Measurements from ENCODE around the gene PTGIR. TPM values are rescaled to one million over a fixed set of nuclear protein-coding genes. Genes with fewer than 3 reads are reported as not detected.

PTGIR gene
- total and polyA plus RNA-seq, 2 of the 4 experiments (the other 2 are of a cell fraction): 0.54 to 5.3 TPM

DNA sequence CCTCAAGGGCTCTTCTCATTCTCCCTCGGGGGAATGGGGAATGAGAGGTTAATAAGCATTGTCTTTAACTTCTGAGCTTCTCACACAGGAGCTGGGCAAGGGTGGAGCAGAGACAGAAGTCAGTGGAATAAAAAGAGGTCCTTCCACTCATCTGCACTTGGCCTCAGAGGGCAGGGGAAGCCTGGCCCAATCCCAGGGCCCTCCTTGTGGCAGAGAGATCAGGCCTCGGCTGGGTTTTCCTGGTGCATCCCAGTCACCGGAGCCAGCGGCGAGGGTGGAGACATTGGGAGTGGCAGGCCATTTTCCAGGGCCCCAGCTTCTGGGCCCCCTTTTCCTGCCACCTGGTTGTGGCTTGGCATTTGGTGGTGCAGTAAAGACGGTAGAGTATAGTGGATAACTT, 13.1 kb downstream of the PTGIR start:
- no peak overlapping the region for H3K27ac ChIP-seq (ENCODE audit: insufficient read depth, low read length)

More for the DNA sequence above, 13.1 kb downstream of the PTGIR start:
- Histone ChIP-seq H4K20me1 (ENCODE audit: insufficient read depth, low read length) (peaks cover 23% of the 10 kb centered on the region), H3K14ac (replicated peaks; ENCODE audit: low read depth, low read length) (no peak overlapping the region), H2BK15ac (ENCODE audit: low read depth, low read length) (no peak overlapping the region), H4K91ac (ENCODE audit: insufficient read depth, low read depth, low read length) (no peak overlapping the region), H2AK5ac (ENCODE audit: low read depth, low read length) (no peak overlapping the region), H3K56ac (ENCODE audit: extremely low read depth, insufficient read depth, low read length) (no peak overlapping the region), H3K4me1 (ENCODE audit: control insufficient read depth, insufficient read depth, low read length) (peaks cover 4% of the 10 kb centered on the region), H3K9ac (ENCODE audit: low read depth, low read length) (no peak overlapping the region), H3K79me1 (ENCODE audit: low read depth in 1 of 2, low read length in 2 of 2) (peaks cover 0 to 28% of the 10 kb centered on the region in 2 experiments; a peak in 3 of 4 replicates), H2BK120ac (ENCODE audit: low read depth, low read length) (no peak overlapping the region), H3K27me3 (ENCODE audit: control insufficient read depth, insufficient read depth, low read length) (no peaks in the 10 kb centered on the region), H3K18ac (ENCODE audit: low read depth, low read length) (no peak overlapping the region), H2AFZ (replicated peaks; ENCODE audit: low read length, poor library complexity) (no peak overlapping the region), H3K4me2 (ENCODE audit: low read depth, low read length) (no peak overlapping the region), H3K23ac (ENCODE audit: low read depth, low read length) (no peak overlapping the region), H4K8ac (ENCODE audit: low read depth in 2 of 2, low read length in 2 of 2) (no peak overlapping the region), H2BK20ac (ENCODE audit: low read depth, low read length) (no peak overlapping the region), H3K9me3 (ENCODE audit: control insufficient read depth, insufficient read depth, low read length) (no peaks in the 10 kb centered on the region), H2BK5ac (ENCODE audit: low read depth, low read length, poor library complexity, severe bottlenecking) (no peak overlapping the region), H3K4me3 (ENCODE audit: insufficient read depth, low read depth, low read length) (no peak overlapping the region), H3K4ac (ENCODE audit: low read depth, low read length) (no peak overlapping the region), H3K36me3 (ENCODE audit: control insufficient read depth, insufficient read depth, low read length) (peaks cover 42% of the 10 kb centered on the region), H2AK9ac (replicated peaks; ENCODE audit: low read depth, low read length, poor library complexity) (no peak overlapping the region), H3K9me1 (ENCODE audit: insufficient read depth, low read length) (peaks cover 4% of the 10 kb centered on the region; the same call in 1 of the 2 replicates), H4K5ac (ENCODE audit: low read depth, low read length) (no peak overlapping the region)
- no CpG with 5 or more reads among the region's 6 CpGs for WGBS, 2 experiments (ENCODE audit: extremely low coverage in 2 of 2, insufficient read length in 1 of 2)
- dilution Hi-C loops (cut with HindIII; ENCODE audit: low sequenced_read_pairs, unreplicated experiment): no loop called here
- ChIA-PET CTCF (interaction anchor here (1.9 kb wide), 1 partner anchor 50 kb away, joined by 11 read pairs; the partner anchor contains the start of gene DACT3), POLR2A (ENCODE audit: unreplicated experiment) (interaction anchor here (0.9 kb wide), 1 partner anchor 10 kb away, joined by 3 read pairs; no protein-coding TSS in a partner anchor)
- DNase-seq: no peak
- in situ Hi-C loops (cut with MboI; ENCODE audit: low sequenced_read_pairs): loop anchor here (5.0 kb wide), 1 partner anchor 51 kb away; the partner anchor contains the start of gene DACT3
- no peak for ATAC-seq (ENCODE audit: low read depth)
- intact Hi-C loops (cut with micrococcal nuclease): loop anchor here (10.0 kb wide), 1 partner anchor 133 kb away; the partner anchor contains the start of genes FKRP and STRN4
- TF ChIP-seq BHLHE40 (IDR thresholded peaks at IDR 0.05; ENCODE audit: low read depth, low read length): no peak
- TF ChIP-seq RCOR1 (IDR thresholded peaks at IDR 0.05; ENCODE audit: insufficient replicate concordance, low read length): no peak
- TF ChIP-seq RFX5 (IDR thresholded peaks at IDR 0.05; ENCODE audit: low read depth, low read length): no peak
- no peak for TF ChIP-seq MAZ (IDR thresholded peaks at IDR 0.05; ENCODE audit: borderline replicate concordance, low read depth, low read length)
- no peak for TF ChIP-seq CTCF (conservative IDR thresholded peaks at IDR 0.05; ENCODE audit: low read depth, low read length)
- no peak for TF ChIP-seq MAFK (IDR thresholded peaks at IDR 0.05; ENCODE audit: low read depth, low read length)
- no peak for TF ChIP-seq FOS (IDR thresholded peaks at IDR 0.05; ENCODE audit: low read depth, low read length)
- TF ChIP-seq, protein P1, sequence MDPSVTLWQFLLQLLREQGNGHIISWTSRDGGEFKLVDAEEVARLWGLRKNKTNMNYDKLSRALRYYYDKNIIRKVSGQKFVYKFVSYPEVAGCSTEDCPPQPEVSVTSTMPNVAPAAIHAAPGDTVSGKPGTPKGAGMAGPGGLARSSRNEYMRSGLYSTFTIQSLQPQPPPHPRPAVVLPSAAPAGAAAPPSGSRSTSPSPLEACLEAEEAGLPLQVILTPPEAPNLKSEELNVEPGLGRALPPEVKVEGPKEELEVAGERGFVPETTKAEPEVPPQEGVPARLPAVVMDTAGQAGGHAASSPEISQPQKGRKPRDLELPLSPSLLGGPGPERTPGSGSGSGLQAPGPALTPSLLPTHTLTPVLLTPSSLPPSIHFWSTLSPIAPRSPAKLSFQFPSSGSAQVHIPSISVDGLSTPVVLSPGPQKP (IDR thresholded peaks at IDR 0.05; ENCODE audit: borderline replicate concordance, low read depth, low read length): no peak
- TF ChIP-seq MXI1 (IDR thresholded peaks at IDR 0.05; ENCODE audit: borderline replicate concordance, low read depth, low read length): no peak
- no peak for TF ChIP-seq CEBPB (IDR thresholded peaks at IDR 0.05; ENCODE audit: low read depth, low read length)
- no peak for TF ChIP-seq POLR2A (IDR thresholded peaks at IDR 0.05; ENCODE audit: low read depth, low read length)
- no peak for TF ChIP-seq NFE2L2 (IDR thresholded peaks at IDR 0.05; ENCODE audit: low read depth, low read length)
- TF ChIP-seq USF2 (IDR thresholded peaks at IDR 0.05; ENCODE audit: low read depth, low read length): no peak
- TF ChIP-seq SMC3 (IDR thresholded peaks at IDR 0.05; ENCODE audit: low read depth, low read length): no peak
- no peak for TF ChIP-seq CHD1 (IDR thresholded peaks at IDR 0.05; ENCODE audit: low read depth, low read length)
- TF ChIP-seq RAD21 (IDR thresholded peaks at IDR 0.05; ENCODE audit: low read length): no peak
- BruUV-seq (replicated peaks): no TSS peak
